K562 (cell line): ENCODE data around the gene KCNN3. TPM values are rescaled to one million over a fixed set of nuclear protein-coding genes. Genes with fewer than 3 reads are reported as not detected.

Source experiments
- CTCF ChIP-seq, 3 experiments: IDR thresholded peaks in 2 of 3; conservative IDR thresholded peaks in 1 of 3; 2 replicates each; pipeline ENCODE4 v1.5.1; 2011 to 2012; ENCODE audit warnings: low read length in 3 of 3, mild to moderate bottlenecking in 3 of 3, control low read depth in 2 of 3, improper control_type of control experiment in 1 of 3, inconsistent platforms in 1 of 3, low read depth in 1 of 3, mixed read lengths in 1 of 3, moderate library complexity in 1 of 3; ENCODE audit not compliant: insufficient read depth in 2 of 3
- KDM5B ChIP-seq: fragments of 200-600 bp; sonication (generic); IDR thresholded peaks from 2 replicates; pipeline ENCODE4 v1.6.1; 2012; ENCODE audit warnings: low read depth, mild to moderate bottlenecking, moderate library complexity, low read length, control low read depth, inconsistent platforms; ENCODE audit not compliant: insufficient replicate concordance
- PML ChIP-seq: IDR thresholded peaks from 2 replicates; pipeline ENCODE4 v1.6.1; 2012; ENCODE audit warnings: low read length, inconsistent platforms
- REST ChIP-seq, 2 experiments: fragments of 450-650 bp; formaldehyde crosslinking in 1 of 2; IDR thresholded peaks; 2 replicates each; pipeline versions ENCODE4 v1.4.0 to v1.6.1; 2014 to 2020; ENCODE audit warnings: mild to moderate bottlenecking in 2 of 2, borderline replicate concordance in 1 of 2, low read depth in 1 of 2
- SMC3 ChIP-seq: conservative IDR thresholded peaks from 2 replicates; pipeline ENCODE4 v1.6.1; 2011; ENCODE audit warnings: low read depth, low read length, improper control_type of control experiment; ENCODE audit not compliant: insufficient read depth
- SPI1 ChIP-seq: IDR thresholded peaks from 2 replicates; pipeline ENCODE4 v1.6.1; 2011; ENCODE audit warnings: low read depth, low read length, control low read depth, borderline replicate concordance
- TBP ChIP-seq: optimal IDR thresholded peaks from 2 replicates; pipeline ENCODE3; 2011; ENCODE audit warnings: low read depth, low read length, improper control_type of control experiment
- TEAD1 ChIP-seq, 2 experiments: fragments of 450-650 bp in 1 of 2; sonication (generic) in 1 of 2; formaldehyde crosslinking; IDR thresholded peaks; 2 replicates each; pipeline versions ENCODE4 v1.4.0 to v1.8.0; 2020 to 2022; ENCODE audit warnings: mild to moderate bottlenecking in 2 of 2, missing genetic modification reagents in 1 of 2
- ZMIZ1 ChIP-seq, 2 experiments: fragments of 150-350 bp in 1 of 2; IDR thresholded peaks; 2 replicates each; pipeline ENCODE4 v1.6.1; 2012 to 2016; ENCODE audit warnings: low read depth in 2 of 2, low read length in 2 of 2, mild to moderate bottlenecking in 1 of 2, moderate library complexity in 1 of 2
- ZNF584 ChIP-seq: fragments of 200-800 bp; sonication (Bioruptor generic); IDR thresholded peaks from 2 replicates; pipeline ENCODE4 v1.6.1; 2016; ENCODE audit warnings: low read depth, mild to moderate bottlenecking, missing genetic modification characterization, missing compliant biosample characterization
- ZNF699 ChIP-seq: fragments of 250-450 bp; sonication (Bioruptor Pico); IDR thresholded peaks from 2 replicates; pipeline ENCODE4 v1.8.0; 2021; ENCODE audit warnings: mild to moderate bottlenecking, moderate library complexity; ENCODE audit not compliant: insufficient replicate concordance
- ZNF77 ChIP-seq: fragments of 250-450 bp; sonication (Bioruptor Pico); IDR thresholded peaks from 2 replicates; pipeline ENCODE4 v1.5.0; 2020
- polyA plus RNA-seq, 8 experiments: library from polyadenylated mRNA; depleted of rRNA in 4 of 8; stranded (reverse) in 5 of 8; unstranded in 3 of 8; fragments of >200 nt; fragmentation: Nextera tagmentation in 2 of 8; fragmentation: Illumina TruSeq in 1 of 8; extraction: Ambion mirVana in 2 of 8; extraction: Trizol in 1 of 8; gene quantifications; 2 replicates each; pipeline versions ENCODE4 v1.2.1 to v1.2.3, GENCODE V29; 2011 to 2014; ENCODE audit warnings: inconsistent platforms in 1 of 8, missing spikeins in 1 of 8
- total RNA-seq, 7 experiments: library from RNA; depleted of rRNA in 6 of 7; stranded (reverse); fragments of >200 nt in 6 of 7; fragmentation: Illumina TruSeq in 2 of 7; extraction: Trizol in 2 of 7; gene quantifications; 2 replicates each; pipeline versions ENCODE4 v1.2.1 to v1.2.3, GENCODE V29; 2011 to 2021; ENCODE audit warnings: low replicate concordance in 1 of 7

KCNN3 gene
- total and polyA plus RNA-seq, 9 of the 15 experiments (the other 6 are each of a cell fraction or from before 2014, with no cell fraction given), result 0.02 to 0.03 TPM; not detected in 7

GRCh38 chr1:154741741-154742495 lies 128.2 kb downstream of the KCNN3 start (continued):
- TF ChIP-seq ZMIZ1 (IDR thresholded peaks at IDR 0.05; ENCODE audit: low read depth in 2 of 2, low read length in 2 of 2), result no peak
- TF ChIP-seq ZNF699 (CRISPR knock-in tag), result no peak
- no peak for TF ChIP-seq KDM5B
- TF ChIP-seq TBP, result no peak
- TF ChIP-seq SMC3, result 0 out of 2 replicates have a peak, but pooled peaks have one; percentile 25
- no peak for TF ChIP-seq ZNF77 (CRISPR knock-in tag)
- TF ChIP-seq CTCF (IDR thresholded peaks at IDR 0.05 in 2 of 3, conservative IDR thresholded peaks at IDR 0.05 in 1 of 3; ENCODE audit: insufficient read depth in 2 of 3, low read depth in 1 of 3, low read length in 3 of 3), result peak; percentile 58 to 98 (median 82)
- peak; percentile 56; the same call in 1 of the 2 replicates for TF ChIP-seq REST (IDR thresholded peaks at IDR 0.05; ENCODE audit: borderline replicate concordance)
- no peak for TF ChIP-seq REST (CRISPR knock-in tag; IDR thresholded peaks at IDR 0.05; ENCODE audit: low read depth)
- no peak for TF ChIP-seq TEAD1 (CRISPR knock-in tag; IDR thresholded peaks at IDR 0.05)
- TF ChIP-seq ZNF584 (CRISPR knock-in tag), result no peak
- no peak for TF ChIP-seq PML
- 0 out of 2 replicates have a peak, but pooled peaks have one; percentile 19 for TF ChIP-seq SPI1
